ENCODE data around the gene KRT3. TPM values are rescaled to one million over a fixed set of nuclear protein-coding genes. Genes with fewer than 3 reads are reported as not detected.

KRT3 gene
- total RNA-seq, 1 donor from 2014 or later = not detected

- DNase-seq (no peak), ATAC-seq (no peak)
- intact Hi-C loops (cut with micrococcal nuclease) = no loop called here
Measured at GRCh38 chr12:52828591-52829021, 32.7 kb upstream of the KRT3 start.

DNA sequence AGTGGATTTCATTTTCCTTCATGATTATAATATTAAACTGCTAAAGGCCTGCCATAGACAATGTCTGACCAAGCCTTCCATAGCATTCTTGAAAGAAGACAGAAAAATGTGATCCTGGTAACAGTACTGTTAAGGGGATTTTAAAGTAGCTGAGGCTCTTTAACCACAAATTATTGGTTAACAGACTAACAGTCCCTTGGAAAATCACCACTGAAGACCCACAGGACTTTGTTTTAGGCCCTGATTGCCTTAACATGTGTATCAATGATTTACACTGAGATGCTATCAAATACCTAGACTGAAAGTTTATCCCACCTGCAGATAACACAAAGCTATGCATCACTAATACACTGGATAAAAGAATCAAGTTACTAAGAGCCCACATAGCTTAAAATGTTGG lies 32.2 kb upstream of the KRT3 start:
- ATAC-seq (no peak), DNase-seq (no peak)
- intact Hi-C loops (cut with micrococcal nuclease) = no loop called here

DNA sequence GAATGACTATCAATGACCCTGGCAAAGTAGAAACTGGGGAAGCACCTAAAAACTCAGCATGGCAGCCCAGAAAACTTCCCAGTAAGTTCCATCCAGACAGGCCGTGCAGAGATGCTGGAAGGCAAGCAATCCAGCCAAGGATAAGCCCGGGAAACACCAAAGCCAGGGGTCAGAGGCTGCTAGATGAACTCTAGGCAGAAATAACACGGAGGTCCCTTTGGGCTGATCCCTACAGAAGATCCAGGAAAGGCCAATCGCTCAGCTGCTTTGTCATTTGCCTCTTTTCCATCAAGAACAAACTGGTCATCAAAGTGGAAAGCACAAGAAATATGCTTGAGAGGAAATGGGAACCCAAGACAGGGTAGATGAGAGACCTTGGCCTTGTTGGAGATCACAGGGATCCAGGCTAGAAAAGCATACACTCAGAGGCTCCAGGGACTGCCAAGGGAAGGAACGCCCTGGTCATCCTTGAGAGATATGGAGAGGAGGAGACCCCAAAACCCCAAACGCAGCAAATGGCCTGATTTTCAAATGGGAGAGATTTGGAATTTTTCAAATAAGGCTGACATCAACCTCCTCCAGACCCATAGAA lies 31.7 kb upstream of the KRT3 start:
- ATAC-seq = no peak
- intact Hi-C loops (cut with micrococcal nuclease) = no loop called here
- DNase-seq = no peak

GRCh38 chr12:52826611-52827498 lies 30.9 kb upstream of the KRT3 start:
- DNase-seq (no peak), ATAC-seq (no peak)
- intact Hi-C loops (cut with micrococcal nuclease) = no loop called here

DNA sequence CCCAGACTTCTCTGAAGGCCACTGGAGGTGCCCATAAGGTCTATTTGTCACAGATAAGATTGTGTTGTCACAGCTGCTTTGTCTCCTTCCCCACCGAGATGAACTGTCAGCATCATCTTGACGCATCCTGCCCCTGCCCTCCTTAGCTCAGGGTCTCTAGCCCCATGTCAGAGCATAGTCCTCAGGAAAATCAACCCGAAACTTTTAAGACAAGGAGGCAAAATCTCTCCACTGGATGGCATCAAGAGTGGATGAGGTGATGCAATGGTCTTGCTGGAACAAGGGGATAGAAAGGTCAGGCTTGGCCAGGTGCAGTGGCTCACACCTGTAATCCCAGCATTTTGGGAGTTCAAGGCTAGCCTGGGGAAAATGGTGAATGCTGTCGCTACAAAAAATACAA lies 30.0 kb upstream of the KRT3 start:
- ATAC-seq (no peak), DNase-seq (no peak)
- intact Hi-C loops (cut with micrococcal nuclease) = no loop called here

DNA sequence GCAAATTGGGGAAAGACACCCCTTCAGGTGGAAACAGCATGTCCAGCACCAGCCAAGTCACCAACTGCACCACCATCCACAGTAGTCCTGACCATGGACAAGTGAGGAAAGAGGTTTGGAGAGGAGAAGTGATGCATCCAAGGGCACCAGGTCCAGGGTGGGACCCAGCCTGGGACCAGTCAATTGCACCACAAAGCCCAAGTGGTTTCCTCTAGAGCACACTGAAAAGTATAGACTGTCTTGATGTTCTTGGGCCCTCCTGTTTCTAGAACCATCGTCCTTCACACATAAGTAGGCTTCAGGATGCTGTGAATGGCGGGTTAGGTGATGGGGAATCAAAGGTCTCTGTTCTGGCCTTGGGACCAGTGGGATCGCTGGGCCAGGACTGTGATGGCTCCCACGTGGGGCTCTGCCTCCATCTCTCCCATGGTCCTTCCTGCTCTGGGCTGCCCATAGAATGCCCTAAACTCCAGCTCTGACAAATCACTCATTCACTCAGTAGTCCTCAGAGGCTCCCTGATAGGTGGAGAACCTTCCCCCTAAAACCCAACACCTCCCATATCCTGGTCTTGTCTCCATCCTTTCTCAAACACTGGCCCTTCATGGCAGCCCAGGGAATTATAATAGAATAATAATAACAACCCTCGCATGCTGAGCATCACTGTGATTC lies 29.0 kb upstream of the KRT3 start:
- no peak for ATAC-seq

DNA sequence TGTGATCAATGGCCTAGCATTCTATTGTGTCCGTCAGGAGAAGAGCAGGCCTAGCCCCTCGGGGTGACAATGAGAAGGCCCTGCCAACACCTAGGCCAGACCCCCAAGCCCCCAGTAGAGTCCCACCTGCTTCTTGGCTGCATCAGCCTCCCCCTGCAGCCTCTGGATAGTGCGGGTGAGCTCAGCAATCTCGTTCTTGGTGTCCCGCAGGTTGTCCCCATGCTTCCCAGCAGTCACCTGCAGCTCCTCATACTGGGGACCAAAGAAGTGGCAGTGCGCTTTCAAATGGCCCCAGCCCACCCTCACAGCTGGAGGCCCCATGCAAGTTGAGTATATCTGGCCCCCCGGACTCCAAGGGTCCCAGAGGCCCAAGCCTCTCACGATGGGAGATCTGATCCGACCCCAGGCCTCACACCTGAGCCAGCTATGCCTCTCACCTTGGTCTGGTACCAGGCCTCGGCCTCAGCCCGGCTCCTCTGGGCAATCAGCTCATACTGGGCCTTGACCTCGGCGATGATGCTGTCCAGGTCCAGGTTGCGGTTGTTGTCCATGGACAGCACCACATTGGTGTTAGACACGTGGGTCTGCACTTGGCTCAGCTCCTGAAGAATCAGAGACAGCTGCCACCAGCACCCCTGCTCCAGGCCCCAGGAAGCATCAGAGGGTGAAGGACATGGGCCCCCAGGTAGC lies 28.0 kb upstream of the KRT3 start:
- ATAC-seq (no peak), DNase-seq (no peak)
- intact Hi-C loops (cut with micrococcal nuclease) = no loop called here

More for the DNA sequence above, 29.0 kb upstream of the KRT3 start:
- intact Hi-C loops (cut with micrococcal nuclease) = no loop called here
- no peak for DNase-seq

DNA sequence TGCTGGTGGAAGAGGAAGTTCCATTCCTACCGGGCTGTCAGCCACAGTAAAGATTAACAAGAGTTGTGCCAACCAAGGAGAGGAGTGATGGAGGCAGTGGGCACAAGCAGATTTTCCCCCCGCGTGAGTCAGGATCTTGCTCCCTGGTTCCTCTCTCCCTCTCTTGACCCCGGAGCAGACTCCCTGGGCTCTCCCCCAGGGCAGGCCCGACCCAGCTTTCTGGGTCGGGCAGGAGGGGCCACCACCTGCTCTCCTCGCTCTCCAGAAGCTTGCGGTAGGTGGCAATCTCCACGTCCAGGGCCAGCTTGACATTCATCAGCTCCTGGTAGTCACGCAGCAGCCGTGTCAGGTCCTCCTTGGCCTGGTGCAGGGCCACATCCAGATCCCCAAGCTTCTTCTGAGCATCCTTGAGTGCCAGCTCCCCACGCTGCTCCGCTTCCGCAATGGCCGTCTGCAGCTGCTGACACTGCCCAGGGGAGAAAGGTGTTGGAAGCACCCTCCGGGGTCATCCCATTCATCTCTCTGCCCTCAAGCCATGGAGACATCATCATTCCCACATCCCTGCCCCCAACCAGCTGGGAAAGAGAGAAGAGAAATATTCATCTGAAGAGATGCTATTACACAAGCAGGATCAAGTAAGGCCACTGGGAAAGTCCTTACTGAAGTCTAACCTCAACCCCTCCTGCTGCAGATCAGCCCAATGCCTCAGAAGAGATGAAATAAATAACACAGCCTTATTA lies 27.0 kb upstream of the KRT3 start:
- DNase-seq (no peak), ATAC-seq (no peak)
- intact Hi-C loops (cut with micrococcal nuclease) = no loop called here

DNA sequence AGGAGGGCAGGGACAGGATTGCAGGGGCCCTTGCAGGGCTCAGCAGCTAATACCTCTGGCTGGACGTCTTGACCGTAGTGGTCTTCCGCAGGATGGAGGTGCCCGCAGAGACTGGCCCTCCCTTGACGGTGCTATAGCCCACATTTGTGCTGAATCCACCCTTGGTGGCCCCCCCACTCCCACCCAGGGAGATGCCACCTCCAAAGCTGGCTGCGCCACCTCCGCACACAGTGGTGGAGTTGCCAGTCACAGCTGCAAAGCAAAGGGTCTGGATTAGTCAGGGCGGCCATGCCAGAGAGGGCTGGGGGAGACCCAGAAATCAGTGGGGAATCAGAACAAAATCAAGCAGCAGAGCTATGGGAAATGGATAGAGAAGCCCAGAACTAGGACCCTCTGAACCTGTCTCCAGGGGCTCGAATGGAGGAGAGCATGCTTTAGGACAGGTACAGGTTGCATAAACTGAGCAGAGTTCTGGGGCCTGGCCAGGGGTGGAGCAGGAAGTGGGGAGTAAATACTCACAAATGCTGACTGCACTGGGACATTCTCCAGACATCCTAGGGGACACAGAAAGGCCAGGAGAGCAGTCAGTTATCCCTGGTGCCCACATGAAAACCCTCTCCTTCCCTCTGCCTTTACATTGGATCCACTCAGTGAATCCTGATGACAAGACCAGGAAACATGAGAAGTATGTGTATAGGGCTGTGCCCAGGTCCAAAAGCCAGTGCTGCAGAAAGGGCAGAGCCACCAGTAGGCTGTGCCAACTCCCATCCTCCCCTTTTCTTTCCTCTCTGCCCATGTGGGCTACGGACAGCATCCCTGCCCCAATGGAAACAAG lies 26.1 kb upstream of the KRT3 start:
- no peak for DNase-seq
- intact Hi-C loops (cut with micrococcal nuclease) = no loop called here
- ATAC-seq = no peak

GRCh38 chr12:52821071-52821730 lies 25.3 kb upstream of the KRT3 start:
- ATAC-seq = no peak

GRCh38 chr12:52820521-52820920 lies 24.6 kb upstream of the KRT3 start:
- ATAC-seq (no peak), DNase-seq (no peak)
- intact Hi-C loops (cut with micrococcal nuclease) = no loop called here

More at GRCh38 chr12:52821071-52821730, 25.3 kb upstream of the KRT3 start:
- DNase-seq = no peak
- intact Hi-C loops (cut with micrococcal nuclease) = no loop called here

- no peak for DNase-seq
- intact Hi-C loops (cut with micrococcal nuclease) = no loop called here
- no peak for ATAC-seq
Measured at GRCh38 chr12:52819731-52820510, 24.0 kb upstream of the KRT3 start.

GRCh38 chr12:52818887-52819420 lies 23.0 kb upstream of the KRT3 start:
- DNase-seq (no peak), ATAC-seq (no peak)
- intact Hi-C loops (cut with micrococcal nuclease) = no loop called here

DNA sequence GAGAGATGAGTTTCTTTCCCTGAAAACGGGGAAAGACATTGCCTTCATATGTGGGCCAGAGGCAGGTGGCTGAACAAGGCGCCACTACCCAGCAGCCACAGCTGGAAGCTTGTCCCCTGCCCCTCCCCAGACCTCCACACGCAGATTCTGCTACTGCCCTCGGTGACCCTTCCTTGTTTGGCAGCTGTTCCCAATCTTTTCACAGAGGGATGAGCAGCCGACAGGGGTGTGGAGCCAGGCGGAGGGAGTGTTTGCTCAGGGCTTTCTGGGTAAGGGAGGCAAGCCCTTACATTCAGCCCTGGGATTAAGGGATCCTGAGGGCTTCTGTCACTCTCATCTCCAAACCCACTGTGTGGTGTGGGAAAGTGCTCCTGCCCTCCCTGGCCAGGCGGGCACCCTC lies 22.5 kb upstream of the KRT3 start:
- DNase-seq (no peak), ATAC-seq (no peak)
- intact Hi-C loops (cut with micrococcal nuclease) = no loop called here

DNA sequence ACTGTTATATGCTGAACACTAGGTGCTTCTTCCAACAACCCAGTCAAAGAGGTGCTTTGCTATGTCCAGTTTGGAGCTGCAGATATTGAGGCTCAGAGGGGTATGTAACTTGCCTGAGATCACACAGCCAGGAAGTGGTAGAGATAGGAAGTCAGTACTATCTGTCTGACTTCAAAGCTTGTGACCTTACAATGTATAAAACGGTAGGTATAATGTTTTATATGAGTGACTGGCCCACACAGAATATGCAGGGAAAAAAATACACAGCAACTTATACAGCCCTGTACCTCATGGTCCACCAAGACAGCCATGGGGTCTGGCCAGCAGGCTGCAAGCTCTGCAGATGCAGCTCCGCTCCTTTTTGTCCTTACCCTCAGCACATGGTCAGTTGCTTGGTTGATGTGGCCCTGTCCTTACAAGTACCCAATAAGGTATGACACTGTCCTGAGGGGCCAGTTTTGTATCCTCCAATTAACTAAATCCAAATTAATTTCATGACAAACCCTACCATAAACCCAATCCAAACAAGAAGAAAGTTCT lies 21.9 kb upstream of the KRT3 start:
- ATAC-seq = no peak
- intact Hi-C loops (cut with micrococcal nuclease) = no loop called here
- no peak for DNase-seq

- DNase-seq (no peak), ATAC-seq (no peak)
- intact Hi-C loops (cut with micrococcal nuclease) = no loop called here
Measured at GRCh38 chr12:52817003-52817698, 21.2 kb upstream of the KRT3 start.
